Endothelial cell of umbilical vein (primary cell): Measurements from ENCODE around the gene PER1. TPM values are rescaled to one million over a fixed set of nuclear protein-coding genes. Genes with fewer than 3 reads are reported as not detected.

Experiments
- Bru-seq: library from RNA; stranded (reverse); fragments of 400-500 nt; gene quantifications from one replicate; lab custom pipeline; 2021; lab: Mats Ljungman, UMichigan
- BruChase-seq, 2 experiments: library from RNA; stranded (reverse); fragments of 400-500 nt; gene quantifications; one replicate each; lab custom pipeline; 2021; lab: Mats Ljungman, UMichigan
- BruUV-seq: library from RNA; stranded (reverse); fragments of 400-500 nt; replicated peaks from 2 replicates; lab custom pipeline; 2021; lab: Mats Ljungman, UMichigan
- CTCF ChIA-PET: fragments of 300-600, 350-600 bp; sonication (Branson Sonifier 250); formaldehyde crosslinking; loops from one replicate; lab custom pipeline; 2021; ENCODE audit warnings: antibody characterized with exemption, inconsistent platforms; lab: Charles Lee
- POLR2A ChIA-PET: fragments of 300-600, 350-600 bp; sonication (Branson Sonifier 250); formaldehyde crosslinking; loops from one replicate; lab custom pipeline; 2021; ENCODE audit warnings: antibody characterized with exemption, inconsistent platforms; lab: Charles Lee
- DNase-seq: peaks from one replicate; pipeline ENCODE4 v3.0.0-alpha.2; 2011; ENCODE audit warnings: low read depth, low spot score
- FAIRE-seq: peaks from 2 replicates; lab custom pipeline; 2011; peaks lifted over from hg19 to GRCh38; lab: Jason Lieb, UNC
- H2AFZ ChIP-seq: 2 replicates; pipeline ENCODE4 v1.6.0; 2012; ENCODE audit warnings: low read depth, low read length, control low read depth, inconsistent platforms
- H3K27ac ChIP-seq: 2 replicates; pipeline ENCODE4 v1.5.1; 2011; ENCODE audit warnings: low read depth, mild to moderate bottlenecking, control low read depth, low read length, moderate library complexity; ENCODE audit not compliant: insufficient read depth
- H3K27me3 ChIP-seq, 2 experiments: 2 replicates each; pipeline versions ENCODE4 v1.6.0 to v1.6.1; 2011; ENCODE audit warnings: low read length in 2 of 2, mixed read lengths in 1 of 2; ENCODE audit not compliant: control insufficient read depth in 2 of 2, insufficient read depth in 2 of 2
- H3K36me3 ChIP-seq, 2 experiments: 2 replicates in 1 of 2; 3 replicates in 1 of 2; pipeline ENCODE4 v1.5.1; 2011; ENCODE audit warnings: low read length in 2 of 2, mild to moderate bottlenecking in 1 of 2, moderate library complexity in 1 of 2; ENCODE audit not compliant: control insufficient read depth in 2 of 2, insufficient read depth in 2 of 2; ENCODE audit errors: extremely low read depth in 1 of 2
- H3K4me1 ChIP-seq: 3 replicates; pipeline ENCODE4 v1.5.1; 2011; ENCODE audit warnings: mild to moderate bottlenecking, low read length; ENCODE audit not compliant: control insufficient read depth, insufficient read depth; ENCODE audit errors: extremely low read depth
- H3K4me2 ChIP-seq: 2 replicates; pipeline ENCODE4 v1.6.1; 2011; ENCODE audit warnings: low read length, control low read depth, mixed read lengths; ENCODE audit not compliant: insufficient read depth
- H3K4me3 ChIP-seq, 3 experiments: fragments of 200-600 bp in 1 of 3; sonication (generic), shearing (Covaris generic) in 1 of 3; replicated peaks in 1 of 3; 2 replicates each; pipeline ENCODE4 v1.5.1; 2011 to 2016; ENCODE audit warnings: control low read depth in 3 of 3, low read length in 3 of 3, mild to moderate bottlenecking in 2 of 3, inconsistent platforms in 1 of 3, low read depth in 1 of 3, moderate library complexity in 1 of 3; ENCODE audit not compliant: insufficient read depth in 1 of 3
- H3K79me2 ChIP-seq: 2 replicates; pipeline ENCODE4 v1.6.0; 2012; ENCODE audit warnings: low read length, inconsistent platforms; ENCODE audit not compliant: control insufficient read depth, insufficient read depth
- H3K9ac ChIP-seq: replicated peaks from 2 replicates; pipeline ENCODE3; 2011; ENCODE audit warnings: low read length, control low read depth; ENCODE audit not compliant: insufficient read depth; ENCODE audit errors: extremely low read depth
- H3K9me1 ChIP-seq: replicated peaks from 3 replicates; pipeline ENCODE4 v1.6.0; 2011; ENCODE audit warnings: mild to moderate bottlenecking, low read length; ENCODE audit not compliant: control insufficient read depth, insufficient read depth; ENCODE audit errors: extremely low read depth
- H3K9me3 ChIP-seq: replicated peaks from 2 replicates; pipeline ENCODE4 v1.5.1; 2012; ENCODE audit warnings: low read length, inconsistent platforms; ENCODE audit not compliant: control insufficient read depth, insufficient read depth
- H4K20me1 ChIP-seq: replicated peaks from 2 replicates; pipeline ENCODE3; 2011; ENCODE audit warnings: mild to moderate bottlenecking, low read length; ENCODE audit not compliant: control insufficient read depth, insufficient read depth; ENCODE audit errors: extremely low read depth
- CTCF ChIP-seq, 2 donors: IDR thresholded peaks; 1 replicate in 1 of 2; 2 replicates in 1 of 2; pipeline ENCODE4 v1.5.1; 2011; ENCODE audit warnings: low read length in 2 of 2, mild to moderate bottlenecking in 2 of 2, moderate library complexity in 2 of 2, control low read depth in 1 of 2, inconsistent platforms in 1 of 2, low read depth in 1 of 2; ENCODE audit not compliant: insufficient read depth in 1 of 2; ENCODE audit errors: extremely low read depth in 1 of 2
- EZH2 ChIP-seq: IDR thresholded peaks from 2 replicates; pipeline ENCODE4 v1.6.1; 2012; ENCODE audit warnings: borderline replicate concordance, low read depth, mild to moderate bottlenecking, moderate library complexity, low read length, inconsistent platforms; ENCODE audit not compliant: severe bottlenecking
- FOS ChIP-seq: IDR thresholded peaks from 2 replicates; pipeline ENCODE4 v1.6.1; 2011; ENCODE audit warnings: mild to moderate bottlenecking, low read length, moderate library complexity, borderline replicate concordance; ENCODE audit not compliant: insufficient read depth
- GATA2 ChIP-seq: IDR thresholded peaks from 2 replicates; pipeline ENCODE4 v1.7.0; 2011; ENCODE audit warnings: low read depth, mild to moderate bottlenecking, moderate library complexity, mixed read lengths, low read length; ENCODE audit not compliant: insufficient read length, insufficient read depth
- JUN ChIP-seq: IDR thresholded peaks from 2 replicates; pipeline ENCODE4 v1.6.1; 2011; ENCODE audit warnings: borderline replicate concordance, low read depth; ENCODE audit not compliant: insufficient read length, insufficient read depth
- MAX ChIP-seq: IDR thresholded peaks from 2 replicates; pipeline ENCODE4 v1.6.1; 2011; ENCODE audit not compliant: insufficient read depth, insufficient read length
- MYC ChIP-seq: IDR thresholded peaks from one replicate; pipeline ENCODE4 v1.6.1; 2011; ENCODE audit warnings: mild to moderate bottlenecking, low read depth, low read length
- POLR2A ChIP-seq: IDR thresholded peaks from 2 replicates; pipeline ENCODE4 v1.6.1; 2012; ENCODE audit warnings: low read depth, mild to moderate bottlenecking, control low read depth, low read length
- POLR2AphosphoS5 ChIP-seq: IDR thresholded peaks from 2 replicates; pipeline ENCODE4 v1.6.1; 2012; ENCODE audit warnings: low read depth, mild to moderate bottlenecking, control low read depth, low read length, moderate library complexity; ENCODE audit not compliant: insufficient read depth
- dilution Hi-C: fragments of 300-500 bp; cut with MboI; formaldehyde crosslinking; loops from one replicate; pipeline ENCODE4 v1.15.0; 2019; ENCODE audit warnings: low sequenced_read_pairs; ENCODE audit not compliant: extremely low pct_ligation_motif_present
- intact Hi-C: fragments of 100-400 bp; cut with micrococcal nuclease; formaldehyde crosslinking; loops from one replicate; pipeline ENCODE4 v1.10.0; 2022
- long read RNA-seq: library from polyadenylated mRNA; stranded (forward); transcript quantifications from one replicate; pipeline ENCODE4 v2.0.0, GENCODE V29; 2021
- polyA minus RNA-seq, 3 experiments: library from RNA; depleted of rRNA, polyadenylated mRNA; stranded (reverse); fragments of >200 nt; gene quantifications; 1 replicate in 1 of 3; 2 replicates in 2 of 3; pipeline ENCODE4 v1.2.3, GENCODE V29; 2011
- polyA plus RNA-seq, 4 experiments: library from polyadenylated mRNA; depleted of rRNA in 3 of 4; stranded (reverse) in 3 of 4; unstranded in 1 of 4; fragments of >200 nt; gene quantifications; 2 replicates each; pipeline versions ENCODE4 v1.2.1 to v1.2.3, GENCODE V29; 2011 to 2012; ENCODE audit warnings: missing spikeins in 1 of 4
- total RNA-seq: library from RNA; stranded (reverse); gene quantifications from 2 replicates; pipeline ENCODE4 v1.2.3, GENCODE V29; 2021

The PER1 gene
- total RNA-seq = 32.1 and 36.5 TPM in 2 replicates
- polyA plus RNA-seq = 12.1 and 13.6 TPM in 2 replicates
- 4.5 and 8.9 TPM in 2 replicates for polyA plus RNA-seq (2011; cell fraction: cytosol; rRNA removed)
- 62.6 and 82.7 TPM in 2 replicates for polyA plus RNA-seq (2011; cell fraction: nucleus; rRNA removed)
- 11.4 and 13.3 TPM in 2 replicates for polyA plus RNA-seq (2012)
- polyA minus RNA-seq = 22.8 and 40.7 TPM in 2 replicates
- 12.3 TPM for polyA minus RNA-seq (2011; cell fraction: cytosol; rRNA and poly(A)+ RNA removed)
- polyA minus RNA-seq (2011; cell fraction: nucleus; rRNA and poly(A)+ RNA removed) = 49.0 and 77.9 TPM in 2 replicates
- percentile 53 among the genes with signal in this experiment for Bru-seq, nascent RNA
- percentile 73 among the genes with signal in this experiment for BruChase-seq, experiment 1, labeled RNA remaining after a 6-hour chase
- BruChase-seq, experiment 2, labeled RNA remaining after a 2-hour chase = percentile 80 among the genes with signal in this experiment
- long read RNA-seq, partial matches to known transcripts = 4 of 11 reads
- long read RNA-seq, other reads (novel, unspliced or antisense) = 6 of 11 reads

- Histone ChIP-seq H3K4me2 (peak within 1 kb of the TSS; percentile 82), H3K9me3 (no peaks in the 10 kb centered on the region), H3K4me1 (peaks cover 48% of the 10 kb centered on the region), H3K27me3 (no peaks in the 10 kb centered on the region), H3K4me3 (peak within 1 kb of the TSS; percentile 67 to 83 (median 69)), H3K9ac (peak within 1 kb of the TSS; percentile 96), H2AFZ (no peak within 1 kb of the TSS), H3K9me1 (no peaks in the 10 kb centered on the region), H3K79me2 (peaks cover 5% of the 10 kb centered on the region), H4K20me1 (no peaks in the 10 kb centered on the region), H3K36me3 (peaks cover 2 to 26% of the 10 kb centered on the region in 2 experiments), H3K27ac (peak within 1 kb of the TSS; percentile 99)
- dilution Hi-C loops (no loop called here), intact Hi-C loops (no loop called here)
- TF ChIP-seq MAX = peak; percentile 73
- TF ChIP-seq JUN = no peak
- TF ChIP-seq MYC = peak; percentile 9
- TF ChIP-seq FOS = no peak
- peak; percentile 79 for TF ChIP-seq POLR2AphosphoS5
- TF ChIP-seq CTCF (IDR thresholded peaks at IDR 0.05; ENCODE audit: extremely low read depth in 1 of 2, insufficient read depth in 1 of 2, low read depth in 1 of 2, low read length in 2 of 2) = no peak
- TF ChIP-seq GATA2 = no peak
- peak; percentile 74 for TF ChIP-seq POLR2A
- TF ChIP-seq EZH2 = no peak
- BruUV-seq = no TSS peak
- DNase-seq (peak; percentile 92), FAIRE-seq (peak; percentile 98)
- POLR2A ChIA-PET = interaction anchor here (1.0 kb wide), 3 partner anchors 9 to 21 kb away, joined by 4 to 9 read pairs (median 5); no protein-coding TSS in a partner anchor
- CTCF ChIA-PET = interaction anchor here (3.6 kb wide), 1 partner anchor 12 kb away, joined by 28 read pairs; no protein-coding TSS in a partner anchor
These were observed at the start of gene PER1 for GRCh38 chr17:8152112-8152775. Gene PER1, minus strand, starts transcription at chr17:8152404. Its CDS starts 1,698 bp downstream, at chr17:8150706.
